ENCODE data around the gene CCT6A. TPM values are rescaled to one million over a fixed set of nuclear protein-coding genes. Genes with fewer than 3 reads are reported as not detected.
"Not testable (repeated sequence)": the region's sequence is repeated elsewhere in the genome, so short reads cannot be mapped to it uniquely, and the experiment has no call there.

Gene CCT6A
- total RNA-seq, 1 donor from 2014 or later, result 221 TPM

- TF ChIP-seq, protein P1, sequence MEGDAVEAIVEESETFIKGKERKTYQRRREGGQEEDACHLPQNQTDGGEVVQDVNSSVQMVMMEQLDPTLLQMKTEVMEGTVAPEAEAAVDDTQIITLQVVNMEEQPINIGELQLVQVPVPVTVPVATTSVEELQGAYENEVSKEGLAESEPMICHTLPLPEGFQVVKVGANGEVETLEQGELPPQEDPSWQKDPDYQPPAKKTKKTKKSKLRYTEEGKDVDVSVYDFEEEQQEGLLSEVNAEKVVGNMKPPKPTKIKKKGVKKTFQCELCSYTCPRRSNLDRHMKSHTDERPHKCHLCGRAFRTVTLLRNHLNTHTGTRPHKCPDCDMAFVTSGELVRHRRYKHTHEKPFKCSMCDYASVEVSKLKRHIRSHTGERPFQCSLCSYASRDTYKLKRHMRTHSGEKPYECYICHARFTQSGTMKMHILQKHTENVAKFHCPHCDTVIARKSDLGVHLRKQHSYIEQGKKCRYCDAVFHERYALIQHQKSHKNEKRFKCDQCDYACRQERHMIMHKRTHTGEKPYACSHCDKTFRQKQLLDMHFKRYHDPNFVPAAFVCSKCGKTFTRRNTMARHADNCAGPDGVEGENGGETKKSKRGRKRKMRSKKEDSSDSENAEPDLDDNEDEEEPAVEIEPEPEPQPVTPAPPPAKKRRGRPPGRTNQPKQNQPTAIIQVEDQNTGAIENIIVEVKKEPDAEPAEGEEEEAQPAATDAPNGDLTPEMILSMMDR (conservative IDR thresholded peaks at IDR 0.05), result no peak
- Mint-ChIP-seq H3K36me3 (ENCODE audit: low read depth) (no peaks in the 10 kb centered on the region), H3K9me3 (no peaks in the 10 kb centered on the region), H3K27ac (ENCODE audit: unreplicated experiment) (no peak overlapping the region), H3K4me1 (no peaks in the 10 kb centered on the region), H3K27me3 (ENCODE audit: low read depth) (no peaks in the 10 kb centered on the region), H3K4me3 (no peak overlapping the region)
- no peak for DNase-seq (ENCODE audit: low read depth, low spot score)
Measured at GRCh38 chr7:56019501-56019900, 32.1 kb upstream of the CCT6A start.

DNA sequence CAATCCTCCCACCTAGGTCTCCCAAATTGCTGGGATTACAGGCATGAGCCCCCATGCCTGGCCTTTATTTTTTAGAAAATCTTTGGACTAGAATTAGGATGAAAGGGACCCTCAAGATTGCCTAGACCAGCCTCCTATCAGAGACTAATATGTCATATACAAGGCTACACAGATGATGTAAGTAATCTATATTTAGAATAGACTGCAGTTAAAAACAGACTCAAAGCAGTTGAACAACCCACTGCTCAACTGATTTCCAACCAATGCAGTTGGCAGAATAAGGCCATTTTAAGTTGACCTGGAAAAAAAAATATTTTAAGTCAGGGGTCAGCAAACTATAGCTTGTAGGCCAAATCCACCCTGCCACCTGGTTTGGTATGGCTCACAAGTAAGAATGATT lies 28.1 kb upstream of the CCT6A start:
- TF ChIP-seq, protein P1 (conservative IDR thresholded peaks at IDR 0.05), result no peak
- no peaks in the 10 kb centered on the region for H3K27me3 Mint-ChIP-seq (ENCODE audit: low read depth)
- H3K36me3 Mint-ChIP-seq (ENCODE audit: low read depth), result peaks cover 7% of the 10 kb centered on the region
- DNase-seq (ENCODE audit: low read depth, low spot score), result no peak
- H3K9me3 Mint-ChIP-seq, result no peaks in the 10 kb centered on the region
- no peak overlapping the region for H3K27ac Mint-ChIP-seq (ENCODE audit: unreplicated experiment)
- no peak overlapping the region for H3K4me3 Mint-ChIP-seq
- H3K4me1 Mint-ChIP-seq, result no peaks in the 10 kb centered on the region

DNA sequence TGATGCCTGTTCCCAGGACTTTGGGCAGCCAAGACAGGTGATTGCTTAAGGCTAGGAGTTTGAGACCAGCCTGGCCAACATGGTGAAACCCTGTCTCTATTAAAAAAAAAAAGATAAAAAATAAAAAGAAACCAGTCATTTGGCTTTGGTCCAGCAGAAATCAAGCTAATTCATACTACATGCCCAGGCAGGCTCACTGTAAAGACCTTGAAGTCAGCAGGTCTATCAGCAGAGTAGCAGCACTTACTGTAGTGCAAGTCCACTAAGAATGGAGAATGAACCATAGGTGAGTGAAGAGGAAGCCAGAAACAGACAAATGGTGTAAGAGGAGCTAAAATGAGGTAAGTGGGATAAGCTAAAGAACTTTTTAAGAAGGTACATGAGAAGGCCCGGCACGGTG lies 25.0 kb upstream of the CCT6A start:
- Mint-ChIP-seq H3K27ac (ENCODE audit: unreplicated experiment) (no peak overlapping the region), H3K9me3 (no peaks in the 10 kb centered on the region)
- no peak for DNase-seq (ENCODE audit: low read depth, low spot score)

DNA sequence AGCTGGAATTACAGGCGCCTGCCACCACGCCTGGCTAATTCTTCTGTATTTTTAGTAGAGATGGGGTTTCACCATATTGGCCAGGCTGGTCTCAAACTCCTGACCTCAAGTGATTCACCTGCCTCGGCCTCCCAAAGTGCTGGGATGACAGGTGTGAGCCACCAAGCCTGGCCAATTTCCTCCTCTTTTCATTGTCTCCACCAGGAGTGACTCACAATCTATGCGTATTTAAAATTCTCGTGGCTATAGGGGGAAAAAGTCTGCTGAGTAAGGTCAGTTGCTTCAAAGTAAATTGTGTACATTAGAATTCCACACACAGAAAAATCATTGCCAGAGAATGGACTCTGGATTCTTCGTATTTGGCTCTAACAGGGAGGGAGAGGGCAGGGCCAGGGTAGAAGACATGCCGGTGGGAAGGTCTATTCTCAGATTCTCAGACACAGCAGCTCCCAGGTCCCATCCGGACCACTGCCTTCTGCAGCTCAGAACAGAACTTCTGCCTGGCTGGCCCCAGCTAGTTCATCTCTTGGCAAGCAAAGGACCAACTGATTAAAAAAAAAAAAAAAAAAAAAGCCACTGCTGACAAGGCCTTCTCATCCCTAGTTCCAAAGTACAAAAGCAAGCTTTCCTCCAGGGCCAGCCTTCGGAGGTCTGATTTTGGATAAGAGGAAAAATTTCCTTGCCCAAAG lies 22.5 kb upstream of the CCT6A start:
- DNase-seq (ENCODE audit: low read depth, low spot score), result no peak
- Mint-ChIP-seq H3K9me3 (no peaks in the 10 kb centered on the region), H3K4me3 (no peak overlapping the region), H3K4me1 (peaks cover 11% of the 10 kb centered on the region), H3K36me3 (ENCODE audit: low read depth) (peaks cover 17% of the 10 kb centered on the region), H3K27me3 (ENCODE audit: low read depth) (no peaks in the 10 kb centered on the region), H3K27ac (ENCODE audit: unreplicated experiment) (no peak overlapping the region)
- TF ChIP-seq, protein P1 (conservative IDR thresholded peaks at IDR 0.05), result no peak

More for the DNA sequence above, 25.0 kb upstream of the CCT6A start:
- Mint-ChIP-seq H3K36me3 (ENCODE audit: low read depth) (peaks cover 13% of the 10 kb centered on the region), H3K27me3 (ENCODE audit: low read depth) (no peaks in the 10 kb centered on the region), H3K4me1 (no peaks in the 10 kb centered on the region), H3K4me3 (no peak overlapping the region)
- TF ChIP-seq, protein P1 (conservative IDR thresholded peaks at IDR 0.05), result no peak

DNA sequence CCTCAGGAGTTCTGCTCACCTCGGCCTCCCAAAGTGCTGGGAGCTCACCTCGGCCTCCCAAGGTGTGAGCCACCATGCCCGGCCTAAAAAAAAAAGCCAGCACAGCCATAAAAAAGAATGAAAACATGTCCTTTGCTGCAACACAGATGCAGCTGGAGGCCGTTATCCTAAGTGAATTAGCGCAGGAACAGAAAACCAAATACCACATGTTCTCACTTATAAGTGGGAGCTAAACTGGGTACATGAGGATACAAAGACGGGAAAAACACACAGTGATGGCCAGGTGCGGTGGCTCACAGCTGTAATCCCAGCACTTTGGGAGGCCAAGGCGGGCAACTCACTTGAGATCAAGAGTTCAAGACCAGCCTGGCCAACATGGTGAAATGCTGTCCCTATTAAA lies 21.2 kb upstream of the CCT6A start:
- TF ChIP-seq, protein P1 (conservative IDR thresholded peaks at IDR 0.05), result no peak
- Mint-ChIP-seq H3K9me3 (no peaks in the 10 kb centered on the region), H3K4me1 (peaks cover 11% of the 10 kb centered on the region), H3K27ac (ENCODE audit: unreplicated experiment) (no peak overlapping the region), H3K36me3 (ENCODE audit: low read depth) (peaks cover 13% of the 10 kb centered on the region), H3K27me3 (ENCODE audit: low read depth) (no peaks in the 10 kb centered on the region), H3K4me3 (no peak overlapping the region)
- no peak for DNase-seq (ENCODE audit: low read depth, low spot score)

- H3K4me3 Mint-ChIP-seq, result peak overlapping the region; percentile 81
- DNase-seq (ENCODE audit: low read depth, low spot score); H3K36me3 Mint-ChIP-seq (ENCODE audit: low read depth); H3K9me3 Mint-ChIP-seq; H3K27me3 Mint-ChIP-seq (ENCODE audit: low read depth); H3K27ac Mint-ChIP-seq (ENCODE audit: unreplicated experiment): not testable (repeated sequence)
- H3K4me1 Mint-ChIP-seq, result peaks cover 11% of the 10 kb centered on the region
Measured at GRCh38 chr7:56031556-56031955, 20.0 kb upstream of the CCT6A start.

DNA sequence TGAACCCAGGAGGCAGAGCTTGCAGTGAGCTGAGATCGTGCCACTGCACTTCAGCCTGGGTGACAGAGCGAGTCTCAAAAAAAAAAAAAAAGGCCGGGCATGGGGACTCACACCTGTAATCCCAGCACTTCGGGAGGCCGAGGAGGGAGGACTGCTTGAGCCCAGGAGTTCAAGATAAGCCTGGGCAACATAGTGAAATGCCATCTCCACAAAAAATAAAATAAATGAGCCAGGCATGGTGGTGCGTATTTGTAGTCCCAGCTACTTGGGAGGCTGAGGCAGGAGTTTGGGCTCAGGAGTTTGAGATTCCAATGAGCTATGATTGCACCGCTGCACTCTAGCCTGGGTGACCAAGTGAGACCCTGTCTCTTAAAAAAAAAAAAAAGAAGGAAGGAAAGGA lies 19.0 kb upstream of the CCT6A start:
- H3K9me3 Mint-ChIP-seq; H3K36me3 Mint-ChIP-seq (ENCODE audit: low read depth); DNase-seq (ENCODE audit: low read depth, low spot score); H3K27ac Mint-ChIP-seq (ENCODE audit: unreplicated experiment); H3K27me3 Mint-ChIP-seq (ENCODE audit: low read depth): not testable (repeated sequence)
- H3K4me3 Mint-ChIP-seq, result peak overlapping the region; percentile 81
- peaks cover 11% of the 10 kb centered on the region for H3K4me1 Mint-ChIP-seq

Measured in neural crest cell (in vitro differentiated cells).